Esophagus muscularis mucosa (tissue), 2 donors: ENCODE results near the gene GPX6.

ENCODE experiments used
- EP300 ChIP-seq: sonication (generic); formaldehyde crosslinking; IDR thresholded peaks from one replicate; pipeline ENCODE4 v1.6.1; 2017; ENCODE audit warnings: antibody characterized with exemption
- POLR2A ChIP-seq: fragments of 450-650 bp; IDR thresholded peaks from one replicate; pipeline ENCODE4 v1.6.1; 2017; ENCODE audit warnings: antibody characterized with exemption, moderate library complexity, mild to moderate bottlenecking, low read depth

DNA sequence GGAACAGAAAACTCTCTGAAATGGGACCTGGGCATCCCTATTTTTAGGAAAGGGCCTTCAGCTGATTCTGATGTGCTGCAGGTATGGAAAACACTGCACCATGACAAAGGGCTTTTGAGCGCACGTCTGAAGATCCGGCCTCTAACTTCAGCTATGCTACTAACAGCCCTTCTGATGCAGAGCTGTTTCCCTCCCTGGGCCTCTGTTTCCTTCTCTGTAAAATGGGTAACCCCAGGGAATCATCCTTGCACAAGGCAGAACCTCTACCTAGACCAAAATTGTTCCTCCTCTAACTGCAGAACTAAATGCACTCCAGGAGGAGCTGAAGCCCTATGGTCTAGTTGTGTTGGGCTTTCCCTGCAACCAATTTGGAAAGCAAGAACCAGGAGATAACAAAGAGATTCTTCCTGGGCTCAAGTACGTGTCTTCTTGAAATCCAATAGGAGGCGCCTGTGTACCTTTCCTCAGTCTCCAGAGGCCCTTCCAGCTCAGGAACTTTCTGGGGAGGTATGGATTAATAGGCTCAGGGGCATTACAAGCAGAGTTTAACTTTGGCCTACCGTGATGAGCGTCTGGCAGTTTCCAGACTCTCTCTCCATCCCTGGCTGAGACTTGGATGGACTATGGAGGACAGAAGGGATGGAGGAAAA, 16.0 kb upstream of the GPX6 start:
- TF ChIP-seq EP300 (no peak), POLR2A (no peak)
